ENCODE results near the gene CD22.

Gene CD22

DNA sequence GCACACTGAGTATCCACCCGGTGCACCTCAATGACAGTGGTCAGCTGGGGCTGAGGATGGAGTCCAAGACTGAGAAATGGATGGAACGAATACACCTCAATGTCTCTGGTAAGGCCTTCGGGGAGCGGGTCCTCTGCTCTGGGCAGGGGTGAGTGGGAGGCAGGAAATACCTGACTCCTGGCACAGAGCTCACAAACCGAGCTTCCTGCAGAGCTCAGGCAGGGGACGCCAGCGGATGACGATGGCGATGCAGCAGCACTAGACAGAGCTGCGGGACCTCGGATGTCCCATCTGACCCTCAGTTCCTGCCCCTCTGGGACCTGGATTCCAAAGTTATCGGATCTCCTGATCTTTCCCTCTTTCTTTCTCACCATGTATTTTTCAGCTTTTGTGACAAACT is 3.8 kb downstream of the CD22 start:
- ChIA-PET POLR2A (no interaction called here), CTCF (no interaction called here)
- DNase-seq (ENCODE audit: extremely low spot score) = no peak
- TF ChIP-seq TARDBP (IDR thresholded peaks at IDR 0.05) (no peak), ARNT (IDR thresholded peaks at IDR 0.05) (no peak), FOXK2 (IDR thresholded peaks at IDR 0.05) (no peak), HDGF (IDR thresholded peaks at IDR 0.05; ENCODE audit: borderline replicate concordance) (no peak), NFRKB (IDR thresholded peaks at IDR 0.05) (no peak), ELF4 (IDR thresholded peaks at IDR 0.05) (no peak), CTBP1 (IDR thresholded peaks at IDR 0.05; ENCODE audit: borderline replicate concordance) (no peak), FOXA1 (IDR thresholded peaks at IDR 0.05) (no peak), SP1 (IDR thresholded peaks at IDR 0.05) (no peak), ZNF384 (IDR thresholded peaks at IDR 0.05) (no peak), FOXM1 (IDR thresholded peaks at IDR 0.05; ENCODE audit: borderline replicate concordance) (no peak), L3MBTL2 (conservative IDR thresholded peaks at IDR 0.05) (no peak)

DNA sequence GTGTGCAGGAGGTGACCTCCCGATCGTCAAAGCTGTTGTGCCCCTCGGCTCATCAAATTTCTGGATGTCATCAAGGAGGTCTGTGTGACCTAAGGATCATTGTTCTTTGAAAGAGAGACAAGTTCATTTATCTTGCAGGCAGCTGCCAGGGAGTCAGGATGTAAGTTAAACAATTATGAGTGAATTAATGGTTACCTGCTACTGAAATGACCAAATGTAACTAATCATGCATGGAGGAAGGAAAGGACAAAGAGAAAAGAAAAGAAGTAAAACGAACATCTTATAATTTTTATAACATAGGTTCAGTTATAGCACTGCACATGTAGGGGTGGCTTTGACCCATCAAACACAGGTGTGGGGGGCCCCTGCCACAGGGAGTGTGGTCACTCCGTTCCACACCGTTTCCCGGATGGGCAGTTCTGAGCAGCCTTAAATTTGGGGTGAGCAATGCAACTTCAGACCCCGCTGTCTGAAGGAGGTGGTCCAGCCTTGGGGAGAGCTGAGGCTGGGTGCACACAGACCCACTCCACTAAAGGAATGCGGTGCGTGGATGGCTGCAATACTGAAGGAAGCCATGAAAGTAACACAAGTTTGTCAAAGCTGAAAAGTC is 5.3 kb downstream of the CD22 start:
- DNase-seq (ENCODE audit: extremely low spot score) = no peak
- no peak for TF ChIP-seq CTBP1 (IDR thresholded peaks at IDR 0.05; ENCODE audit: borderline replicate concordance)
- no peak for TF ChIP-seq L3MBTL2 (conservative IDR thresholded peaks at IDR 0.05)
- no peak for TF ChIP-seq ARNT (IDR thresholded peaks at IDR 0.05)
- TF ChIP-seq LEF1 (IDR thresholded peaks at IDR 0.05; ENCODE audit: borderline replicate concordance) = no peak
- no peak for TF ChIP-seq SUZ12 (IDR thresholded peaks at IDR 0.05)
- TF ChIP-seq HDGF (IDR thresholded peaks at IDR 0.05; ENCODE audit: borderline replicate concordance) = no peak
- TF ChIP-seq NFRKB (IDR thresholded peaks at IDR 0.05) = no peak
- POLR2A ChIA-PET = no interaction called here
- CTCF ChIA-PET = interaction anchor here (1.3 kb wide), 1 partner anchor 19 kb away, joined by 3 read pairs; no protein-coding TSS in a partner anchor

GRCh38 chr19:35336166-35336955 is 7.4 kb downstream of the CD22 start:
- ChIA-PET POLR2A (no interaction called here), CTCF (no interaction called here)
- no peak for DNase-seq (ENCODE audit: extremely low spot score)
- TF ChIP-seq FOXM1 (IDR thresholded peaks at IDR 0.05; ENCODE audit: borderline replicate concordance) = no peak
- TF ChIP-seq, protein P1, sequence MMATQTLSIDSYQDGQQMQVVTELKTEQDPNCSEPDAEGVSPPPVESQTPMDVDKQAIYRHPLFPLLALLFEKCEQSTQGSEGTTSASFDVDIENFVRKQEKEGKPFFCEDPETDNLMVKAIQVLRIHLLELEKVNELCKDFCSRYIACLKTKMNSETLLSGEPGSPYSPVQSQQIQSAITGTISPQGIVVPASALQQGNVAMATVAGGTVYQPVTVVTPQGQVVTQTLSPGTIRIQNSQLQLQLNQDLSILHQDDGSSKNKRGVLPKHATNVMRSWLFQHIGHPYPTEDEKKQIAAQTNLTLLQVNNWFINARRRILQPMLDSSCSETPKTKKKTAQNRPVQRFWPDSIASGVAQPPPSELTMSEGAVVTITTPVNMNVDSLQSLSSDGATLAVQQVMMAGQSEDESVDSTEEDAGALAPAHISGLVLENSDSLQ (IDR thresholded peaks at IDR 0.05) = no peak
- no peak for TF ChIP-seq LEF1 (IDR thresholded peaks at IDR 0.05; ENCODE audit: borderline replicate concordance)
- no peak for TF ChIP-seq ZNF384 (IDR thresholded peaks at IDR 0.05)
- no peak for TF ChIP-seq HDGF (IDR thresholded peaks at IDR 0.05; ENCODE audit: borderline replicate concordance)
- TF ChIP-seq L3MBTL2 (conservative IDR thresholded peaks at IDR 0.05) = no peak
- TF ChIP-seq ARNT (IDR thresholded peaks at IDR 0.05) = no peak
- TF ChIP-seq TARDBP (IDR thresholded peaks at IDR 0.05) = no peak
- no peak for TF ChIP-seq BHLHE40 (IDR thresholded peaks at IDR 0.05; ENCODE audit: borderline replicate concordance)

- DNase-seq (ENCODE audit: extremely low spot score) = no peak
- ChIA-PET CTCF (interaction anchor here (0.7 kb wide), 1 partner anchor 16 kb away, joined by 7 read pairs; no protein-coding TSS in a partner anchor), POLR2A (no interaction called here)
- TF ChIP-seq ARNT (IDR thresholded peaks at IDR 0.05) = no peak
- TF ChIP-seq, protein P1 (IDR thresholded peaks at IDR 0.05) = no peak
- no peak for TF ChIP-seq FOXM1 (IDR thresholded peaks at IDR 0.05; ENCODE audit: borderline replicate concordance)
- no peak for TF ChIP-seq CTBP1 (IDR thresholded peaks at IDR 0.05; ENCODE audit: borderline replicate concordance)
- no peak for TF ChIP-seq FOXA1 (IDR thresholded peaks at IDR 0.05)
Measured at GRCh38 chr19:35337097-35337983, 8.4 kb downstream of the CD22 start.

DNA sequence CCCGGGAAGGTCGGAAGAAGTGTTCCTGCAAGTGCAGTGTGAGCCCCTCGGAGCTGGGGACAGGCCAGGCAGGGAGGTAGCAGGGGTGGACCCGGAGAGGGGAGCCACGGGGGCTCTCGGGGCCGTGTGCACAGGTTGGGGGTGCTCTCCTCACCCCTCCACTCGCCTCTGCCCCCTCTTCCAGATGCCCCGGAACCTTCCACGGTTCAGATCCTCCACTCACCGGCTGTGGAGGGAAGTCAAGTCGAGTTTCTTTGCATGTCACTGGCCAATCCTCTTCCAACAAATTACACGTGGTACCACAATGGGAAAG is 9.0 kb downstream of the CD22 start:
- no peak for DNase-seq (ENCODE audit: extremely low spot score)
- POLR2A ChIA-PET = no interaction called here
- TF ChIP-seq SUZ12 (IDR thresholded peaks at IDR 0.05) (no peak), TARDBP (IDR thresholded peaks at IDR 0.05) (no peak), LEF1 (IDR thresholded peaks at IDR 0.05; ENCODE audit: borderline replicate concordance) (no peak), CTBP1 (IDR thresholded peaks at IDR 0.05; ENCODE audit: borderline replicate concordance) (no peak), BHLHE40 (IDR thresholded peaks at IDR 0.05; ENCODE audit: borderline replicate concordance) (no peak), ZNF384 (IDR thresholded peaks at IDR 0.05) (no peak), NFRKB (IDR thresholded peaks at IDR 0.05) (no peak), L3MBTL2 (conservative IDR thresholded peaks at IDR 0.05) (no peak)
- CTCF ChIA-PET = no interaction called here

DNA sequence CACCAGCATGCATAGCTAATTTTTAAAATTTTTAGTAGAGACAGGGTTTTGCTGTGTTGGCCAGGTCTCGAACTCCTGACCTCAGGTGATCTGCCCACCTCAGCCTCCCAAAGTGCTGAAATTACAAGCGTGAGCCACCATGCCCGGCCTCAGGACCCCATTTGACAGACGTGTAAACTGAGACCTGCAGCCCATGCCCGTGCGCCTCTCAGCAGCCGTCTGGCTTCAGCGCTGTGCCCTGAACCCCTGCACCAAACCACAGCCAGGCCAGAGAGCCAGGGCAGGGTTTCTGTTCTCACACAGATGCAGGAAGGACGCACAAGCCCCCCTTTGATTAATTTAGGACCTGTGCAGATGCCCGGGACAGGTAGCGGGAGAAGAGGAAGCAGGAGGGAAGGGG is 11.4 kb downstream of the CD22 start:
- ChIA-PET POLR2A (no interaction called here), CTCF (no interaction called here)
- TF ChIP-seq FOXA1 (IDR thresholded peaks at IDR 0.05) (no peak), SP1 (IDR thresholded peaks at IDR 0.05) (no peak)
- no peak for DNase-seq (ENCODE audit: extremely low spot score)

- ChIA-PET POLR2A (no interaction called here), CTCF (no interaction called here)
- no peak for DNase-seq (ENCODE audit: extremely low spot score)
- TF ChIP-seq ELF4 (IDR thresholded peaks at IDR 0.05) = no peak
- no peak for TF ChIP-seq ARNT (IDR thresholded peaks at IDR 0.05)
- TF ChIP-seq ZNF384 (IDR thresholded peaks at IDR 0.05) = no peak
- no peak for TF ChIP-seq FOXK2 (IDR thresholded peaks at IDR 0.05)
- no peak for TF ChIP-seq TARDBP (IDR thresholded peaks at IDR 0.05)
- no peak for TF ChIP-seq CTBP1 (IDR thresholded peaks at IDR 0.05; ENCODE audit: borderline replicate concordance)
- TF ChIP-seq, protein P1 (IDR thresholded peaks at IDR 0.05) = no peak
- no peak for TF ChIP-seq LEF1 (IDR thresholded peaks at IDR 0.05; ENCODE audit: borderline replicate concordance)
- no peak for TF ChIP-seq SUZ12 (IDR thresholded peaks at IDR 0.05)
- TF ChIP-seq SP1 (IDR thresholded peaks at IDR 0.05) = no peak
- no peak for TF ChIP-seq FOXM1 (IDR thresholded peaks at IDR 0.05; ENCODE audit: borderline replicate concordance)
- TF ChIP-seq BHLHE40 (IDR thresholded peaks at IDR 0.05; ENCODE audit: borderline replicate concordance) = no peak
- TF ChIP-seq L3MBTL2 (conservative IDR thresholded peaks at IDR 0.05) = no peak
Measured at GRCh38 chr19:35341006-35341405, 12.0 kb downstream of the CD22 start.

Measured in HEK293T (cell line).